ENCODE results near the gene KCNQ2.

The KCNQ2 gene

DNA sequence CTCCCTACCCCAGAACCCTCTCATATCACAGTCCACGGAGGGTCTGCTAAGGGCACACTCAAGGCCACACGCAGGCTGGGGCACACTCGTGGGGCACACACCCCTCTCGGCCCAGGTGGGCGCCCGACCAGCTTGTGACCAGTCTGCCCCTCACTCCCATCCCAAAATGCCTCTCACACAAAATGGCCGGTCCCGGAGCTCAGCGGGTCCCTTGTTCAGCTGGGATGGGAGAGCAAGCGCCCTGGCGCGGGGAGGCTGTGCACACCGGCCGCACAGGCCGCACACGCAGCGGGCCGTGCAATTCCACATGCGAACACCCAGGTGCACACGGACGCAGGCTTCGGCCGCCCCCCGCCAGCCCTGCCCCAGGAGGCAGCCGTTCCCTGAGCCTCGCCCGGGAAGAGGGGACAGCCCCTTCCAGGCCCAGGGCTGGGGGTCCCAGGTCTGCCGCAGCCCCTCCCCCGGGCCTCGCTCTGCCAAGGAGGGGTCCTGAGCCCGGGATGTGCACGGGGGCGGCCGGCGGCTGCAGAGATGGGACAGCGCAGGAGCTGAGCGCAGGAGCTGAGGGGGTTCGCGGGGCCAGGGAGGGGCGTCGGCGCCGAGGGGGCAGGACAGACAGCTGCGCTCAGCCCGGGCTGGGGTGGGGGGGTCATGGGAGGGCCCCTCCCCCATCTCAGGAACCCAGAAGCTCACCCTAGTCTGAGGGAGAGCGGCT lies 1.3 kb downstream of the KCNQ2 start:
- no peak for DNase-seq

DNA sequence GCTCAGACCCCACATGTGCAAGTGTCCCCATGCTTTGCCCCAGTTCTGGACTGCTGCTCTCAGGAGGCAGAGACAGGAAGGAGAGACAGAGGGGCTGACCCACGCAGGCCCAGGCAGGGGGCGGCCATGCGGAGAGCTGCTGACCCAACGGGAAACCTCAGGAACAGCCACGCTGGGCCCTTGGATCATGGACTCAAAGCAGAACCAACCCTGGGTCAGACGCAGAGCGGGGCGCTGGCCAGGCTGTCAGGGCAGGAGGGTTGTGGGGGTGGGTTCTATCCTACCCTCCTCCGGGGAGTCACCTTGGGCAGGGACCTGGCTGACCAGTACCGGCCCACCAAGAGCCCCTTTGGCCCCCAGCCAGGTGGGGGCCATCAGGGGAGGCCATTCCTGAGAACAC lies 2.0 kb downstream of the KCNQ2 start:
- no peak for DNase-seq

- no peak for DNase-seq
Measured at GRCh38 chr20:63469713-63470101, 2.7 kb downstream of the KCNQ2 start.

- no peak for DNase-seq
Measured at GRCh38 chr20:63469019-63469712, 3.3 kb downstream of the KCNQ2 start.

- no peak for DNase-seq
Measured at GRCh38 chr20:63468421-63468820, 4.0 kb downstream of the KCNQ2 start.

- no peak for DNase-seq
Measured at GRCh38 chr20:63467294-63468083, 5.0 kb downstream of the KCNQ2 start.

- no peak for DNase-seq
Measured at GRCh38 chr20:63466861-63467260, 5.6 kb downstream of the KCNQ2 start.

DNA sequence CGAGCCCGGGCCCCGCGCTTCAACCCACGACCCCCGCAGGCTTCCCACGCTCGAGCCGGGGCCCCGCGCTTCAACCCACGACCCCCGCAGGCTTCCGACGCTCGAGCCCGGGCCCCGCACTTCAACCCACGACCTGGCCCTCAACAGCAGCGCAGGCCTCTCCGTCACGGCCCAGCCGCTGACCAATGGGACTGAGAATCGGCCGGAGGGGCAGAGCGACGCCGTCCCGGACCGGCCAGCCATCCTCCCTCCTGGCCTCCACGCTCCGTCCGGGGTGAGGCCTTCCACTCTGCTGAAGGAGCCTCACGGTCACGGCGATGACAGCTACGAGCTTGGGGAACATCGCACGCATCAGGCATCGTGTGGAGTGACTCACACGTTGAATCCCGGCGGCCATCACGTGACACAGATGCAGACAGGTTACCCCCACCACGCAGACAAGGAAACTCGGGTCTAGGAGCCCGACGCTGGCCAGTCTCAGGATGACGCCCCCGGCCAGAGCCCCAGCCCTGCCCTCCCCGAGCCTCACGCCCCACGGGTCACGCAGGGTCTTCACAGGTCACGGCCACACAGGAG lies 6.1 kb downstream of the KCNQ2 start:
- no peak for DNase-seq

- DNase-seq: no peak
Measured at GRCh38 chr20:63465380-63466249, 6.8 kb downstream of the KCNQ2 start.

- no peak for DNase-seq
Measured at GRCh38 chr20:63464289-63464635, 8.2 kb downstream of the KCNQ2 start.

- no peak for DNase-seq
Measured at GRCh38 chr20:63463400-63464288, 8.8 kb downstream of the KCNQ2 start.

DNA sequence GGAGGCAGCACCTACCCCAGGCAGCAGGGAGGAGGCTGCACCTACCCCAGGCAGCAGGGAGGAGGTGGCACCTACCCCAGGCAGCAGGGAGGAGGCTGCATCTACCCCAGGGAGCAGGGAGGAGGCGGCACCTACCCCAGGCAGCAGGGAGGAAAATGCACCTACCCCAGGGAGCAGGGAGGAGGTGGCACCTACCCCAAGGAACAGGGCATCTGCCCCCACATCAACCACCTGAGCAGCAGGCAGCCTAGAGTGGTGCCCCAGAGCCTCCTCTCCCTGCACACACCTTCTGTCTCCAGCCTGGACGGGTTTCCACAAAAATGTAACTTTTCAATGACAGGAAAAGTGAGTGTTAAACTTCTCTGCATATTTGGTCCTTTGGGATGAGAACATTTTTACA lies 10.2 kb downstream of the KCNQ2 start:
- no peak for DNase-seq

DNA sequence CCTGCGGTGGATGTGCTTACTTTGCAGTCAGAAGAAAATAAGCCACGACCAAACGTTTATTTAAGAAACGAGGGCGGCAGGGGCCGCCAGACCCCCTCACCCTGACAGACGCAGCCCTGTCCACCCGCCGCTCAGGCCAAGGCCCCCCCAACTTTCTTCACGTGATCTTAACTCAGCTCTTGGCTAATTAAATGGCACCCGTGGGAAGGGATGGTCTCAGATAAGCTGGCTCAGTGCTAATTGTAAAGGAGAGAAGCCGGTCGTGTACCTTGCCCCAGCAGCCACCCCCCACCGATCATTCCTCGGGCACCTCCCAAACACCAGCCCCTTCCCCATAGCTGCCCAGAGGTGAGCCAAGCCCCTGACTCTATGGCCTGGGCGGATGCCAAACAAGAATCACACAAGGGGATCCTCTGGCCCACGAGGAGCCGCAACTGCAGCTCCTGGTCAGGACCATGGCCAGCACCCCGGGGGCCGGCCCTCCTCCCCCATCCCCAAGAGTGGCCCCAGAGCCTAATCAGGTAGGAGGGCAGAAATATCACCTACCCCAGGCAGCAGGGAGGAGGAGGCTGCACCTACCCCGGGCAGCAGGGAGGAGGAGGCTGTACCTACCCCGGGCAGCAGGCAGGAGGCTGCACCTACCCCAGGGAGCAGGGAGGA lies 11.2 kb downstream of the KCNQ2 start:
- no peak for DNase-seq

GRCh38 chr20:63459070-63459380 lies 13.4 kb downstream of the KCNQ2 start:
- DNase-seq: no peak

- DNase-seq: no peak
Measured at GRCh38 chr20:63458170-63459069, 14.0 kb downstream of the KCNQ2 start.

DNA sequence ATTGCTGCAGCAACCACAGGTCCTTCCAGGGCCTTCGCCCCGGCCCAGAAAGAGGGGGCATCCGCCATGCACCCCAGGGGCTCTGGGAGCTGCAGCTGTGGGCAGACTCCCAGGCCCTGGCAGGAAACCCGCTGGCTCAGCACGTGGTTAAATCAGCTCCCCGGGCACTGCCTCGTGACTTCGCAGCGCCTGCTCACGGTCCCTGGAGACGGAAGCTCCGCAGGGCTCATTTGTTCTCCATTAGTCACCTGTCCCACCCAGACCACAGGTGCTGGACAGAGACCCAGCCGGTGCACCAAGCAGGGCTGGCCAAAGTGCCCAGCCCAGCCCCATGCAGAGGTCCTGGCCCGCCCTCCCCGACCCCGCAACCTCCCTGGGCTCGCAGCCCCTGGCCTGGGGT lies 14.7 kb downstream of the KCNQ2 start:
- no peak for DNase-seq

DNA sequence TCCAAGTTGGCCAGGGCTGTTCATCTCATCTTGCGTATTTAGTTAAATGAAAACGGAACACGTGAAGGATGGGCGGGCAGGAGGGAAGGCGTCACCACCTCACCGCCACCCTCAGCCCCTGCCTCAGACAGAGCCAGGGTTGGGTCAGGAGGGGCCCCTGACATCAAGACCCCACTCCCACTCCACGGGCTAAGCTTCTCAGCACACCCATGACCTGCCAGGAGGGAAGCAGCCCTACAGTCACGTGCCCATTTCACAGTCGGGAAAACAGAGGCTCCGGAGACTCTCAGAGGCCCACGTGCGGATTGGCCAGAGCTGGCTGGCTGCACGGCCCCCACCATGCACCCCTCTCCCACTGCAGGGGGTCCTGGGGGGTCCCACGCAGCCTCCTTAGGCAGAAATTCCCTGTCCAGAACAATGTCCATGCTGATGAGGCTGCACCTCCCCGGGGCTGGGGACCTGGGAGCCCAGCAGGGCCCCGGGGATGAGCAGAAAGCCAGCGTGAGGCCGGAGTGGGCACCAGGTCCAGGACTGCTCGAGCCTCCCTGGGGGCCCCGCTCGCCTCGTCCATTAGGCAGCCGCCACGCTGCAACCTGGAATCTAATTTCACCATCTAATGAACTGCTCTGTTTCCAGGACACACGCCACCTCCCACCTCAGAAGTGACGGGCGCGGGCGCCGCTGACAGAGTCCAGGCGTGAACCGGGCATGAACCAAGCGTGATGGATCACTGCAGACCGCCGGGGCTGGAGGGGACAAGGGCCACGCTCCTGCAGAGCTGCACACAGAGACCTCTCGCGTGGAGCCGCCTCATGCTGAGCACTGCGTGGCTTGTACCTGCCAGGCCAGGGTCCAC lies 15.8 kb downstream of the KCNQ2 start:
- DNase-seq: no peak

DNA sequence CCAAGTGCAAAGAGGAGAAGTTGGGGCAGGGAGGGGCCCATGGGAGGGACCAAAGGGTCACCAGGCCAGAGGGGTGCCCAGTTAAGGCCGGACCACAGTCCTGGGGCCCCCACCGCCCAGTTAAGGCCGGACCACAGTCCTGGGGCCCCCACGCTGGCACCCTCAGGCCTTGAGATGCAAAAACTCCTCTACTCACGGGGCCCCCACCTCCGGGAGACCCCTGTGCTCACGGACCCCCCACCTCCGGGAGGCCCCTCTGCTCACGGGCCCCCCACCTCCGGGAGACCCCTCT lies 16.9 kb downstream of the KCNQ2 start:
- DNase-seq: no peak
